T-helper 2 cell (primary cell): Measurements from ENCODE around the gene VIPAS39.
"Not testable (repeated sequence)": the region's sequence is repeated elsewhere in the genome, so short reads cannot be mapped to it uniquely, and the experiment has no call there.

Source experiments
- DNase-seq, 5 experiments: peaks; one replicate each; pipeline versions ENCODE4 v3.0.0 to v3.0.0-alpha.2; 2012 to 2022

Gene VIPAS39

GRCh38 chr14:77469539-77469938 is 12.1 kb upstream of the VIPAS39 start:
- no peak for DNase-seq

GRCh38 chr14:77469067-77469505 is 11.7 kb upstream of the VIPAS39 start:
- DNase-seq: no peak

- DNase-seq: no peak
Measured at GRCh38 chr14:77467801-77468200, 10.4 kb upstream of the VIPAS39 start.

GRCh38 chr14:77459072-77459723 is 1.8 kb upstream of the VIPAS39 start:
- DNase-seq: peak in 4 of 5 experiments; percentile 33 to 74 (median 38)

- DNase-seq: peak in 3 of 5 experiments; percentile 5 to 65 (median 6)
Measured at GRCh38 chr14:77458249-77458950, 999 bp upstream of the VIPAS39 start.

- no peak for DNase-seq
Measured at GRCh38 chr14:77457115-77457521, 283 bp downstream of the VIPAS39 start.

- no peak for DNase-seq
Measured at GRCh38 chr14:77455966-77456640, 1.3 kb downstream of the VIPAS39 start.

GRCh38 chr14:77442196-77442595 is 15.2 kb downstream of the VIPAS39 start:
- no peak for DNase-seq

GRCh38 chr14:77439861-77440260 is 17.5 kb downstream of the VIPAS39 start:
- no peak for DNase-seq

- DNase-seq: no peak
Measured at GRCh38 chr14:77438596-77438995, 18.8 kb downstream of the VIPAS39 start.

GRCh38 chr14:77436042-77436441 is 21.4 kb downstream of the VIPAS39 start:
- no peak for DNase-seq

GRCh38 chr14:77426396-77426795 is 31.0 kb downstream of the VIPAS39 start:
- DNase-seq: no peak

- no peak for DNase-seq
Measured at GRCh38 chr14:77424862-77425261, 32.5 kb downstream of the VIPAS39 start.

GRCh38 chr14:77423423-77423822 is 34.0 kb downstream of the VIPAS39 start, which contains the start of gene NOXRED1:
Gene NOXRED1, minus strand, starts transcription at chr14:77423523. Its CDS starts 634 bp downstream, at chr14:77422889.
- no peak for DNase-seq

GRCh38 chr14:77421201-77421600 is 36.2 kb downstream of the VIPAS39 start:
- DNase-seq: no peak

- no peak for DNase-seq
Measured at GRCh38 chr14:77416836-77417235, 40.6 kb downstream of the VIPAS39 start.

GRCh38 chr14:77416098-77416497 is 41.3 kb downstream of the VIPAS39 start:
- DNase-seq: not testable (repeated sequence)

- not testable (repeated sequence) for DNase-seq
Measured at GRCh38 chr14:77415403-77416030, 41.9 kb downstream of the VIPAS39 start.

GRCh38 chr14:77409131-77409533 is 48.3 kb downstream of the VIPAS39 start:
- DNase-seq: peak in 1 of 5 experiments; percentile 35

- peak in 1 of 5 experiments; percentile 14 for DNase-seq
Measured at GRCh38 chr14:77407158-77407557, 50.2 kb downstream of the VIPAS39 start.

- DNase-seq: peak in 1 of 5 experiments; percentile 23
Measured at GRCh38 chr14:77406718-77407117, 50.7 kb downstream of the VIPAS39 start.

GRCh38 chr14:77406086-77406485 is 51.3 kb downstream of the VIPAS39 start:
- no peak for DNase-seq

GRCh38 chr14:77403768-77404167 is 53.6 kb downstream of the VIPAS39 start:
- DNase-seq: no peak
